ENCODE data around the gene ENSA.
"Not testable (repeated sequence)": the region's sequence is repeated elsewhere in the genome, so short reads cannot be mapped to it uniquely, and the experiment has no call there.

The ENSA gene

GRCh38 chr1:150580966-150581365, 48.4 kb downstream of the ENSA start:
- DNase-seq (ENCODE audit: low spot score), result not testable (repeated sequence)

DNA sequence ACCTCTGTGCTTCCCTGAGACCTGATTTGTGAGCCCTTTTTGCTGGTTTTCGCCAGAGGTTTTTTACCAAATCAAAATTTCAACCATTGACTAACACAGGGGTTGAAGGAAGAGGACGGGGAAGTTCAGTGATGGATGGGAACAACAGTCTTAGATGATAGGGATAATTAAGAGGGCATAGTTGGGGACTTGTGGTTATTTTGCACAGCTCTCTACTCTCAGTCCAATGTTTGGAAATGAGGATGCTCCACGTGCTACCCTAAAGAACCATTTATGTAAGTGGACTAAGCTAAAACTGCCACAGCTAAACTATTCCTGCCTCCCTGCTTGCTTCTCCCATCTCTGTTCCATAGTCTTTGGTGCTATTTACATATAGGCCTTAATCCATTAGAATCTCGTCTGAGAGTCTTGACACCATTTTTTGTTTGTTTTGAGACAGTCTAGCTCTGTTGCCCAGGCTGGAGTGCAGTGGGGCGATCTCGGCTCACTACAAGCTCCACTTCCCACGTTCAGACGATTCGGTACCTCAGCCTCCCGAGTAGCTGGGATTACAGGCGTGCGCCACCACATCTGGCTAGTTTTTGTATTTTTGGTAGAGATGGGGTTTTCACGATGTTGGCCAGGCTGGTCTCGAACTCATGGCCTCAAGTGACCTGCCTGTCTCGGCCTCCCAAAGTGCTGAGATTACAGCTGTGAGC, 49.3 kb downstream of the ENSA start:
- no peak for DNase-seq (ENCODE audit: low spot score)

- DNase-seq (ENCODE audit: low spot score), result peak; percentile 93
These were observed 50.1 kb downstream of the ENSA start, which contains the start of gene MCL1 for GRCh38 chr1:150579110-150579944. Gene MCL1 (minus strand): TSS chr1:150579610. CDS start chr1:150579530, 80 bp downstream.

DNA sequence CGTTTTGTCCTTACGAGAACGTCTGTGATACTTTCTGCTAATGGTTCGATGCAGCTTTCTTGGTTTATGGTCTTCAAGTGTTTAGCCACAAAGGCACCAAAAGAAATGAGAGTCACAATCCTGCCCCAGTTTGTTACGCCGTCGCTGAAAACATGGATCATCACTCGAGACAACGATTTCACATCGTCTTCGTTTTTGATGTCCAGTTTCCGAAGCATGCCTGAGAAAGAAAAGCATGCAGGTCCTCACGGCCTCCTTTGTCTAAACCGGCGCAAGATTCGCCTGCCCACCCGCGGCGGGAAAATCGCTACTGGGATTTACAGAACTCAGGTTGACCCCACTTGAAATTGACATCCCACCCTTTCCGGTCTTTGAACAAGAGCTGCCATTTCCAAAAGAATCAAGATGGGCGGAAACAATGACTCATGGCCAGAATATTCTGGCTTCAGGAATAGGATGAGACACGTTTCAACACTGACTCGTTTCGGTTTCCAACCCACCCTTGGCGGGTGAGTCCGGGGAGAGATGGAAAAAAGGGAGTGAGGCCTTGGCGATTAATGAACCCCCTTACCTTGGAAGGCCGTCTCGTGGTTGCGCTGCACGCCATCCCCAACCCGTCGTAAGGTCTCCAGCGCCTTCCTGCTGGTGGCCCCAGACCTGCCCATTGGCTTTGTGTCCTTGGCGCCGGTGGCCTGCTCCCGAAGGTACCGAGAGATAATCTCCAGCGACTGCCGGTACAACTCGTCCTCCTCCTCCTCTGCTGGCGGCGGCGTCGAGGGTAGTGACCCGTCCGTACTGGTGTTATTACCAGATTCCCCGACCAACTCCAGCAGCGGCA, 50.9 kb downstream of the ENSA start:
- DNase-seq (ENCODE audit: low spot score), result peak; percentile 52

- peak; percentile 38 for DNase-seq (ENCODE audit: low spot score)
These were observed 51.7 kb downstream of the ENSA start for GRCh38 chr1:150577557-150578271.

DNA sequence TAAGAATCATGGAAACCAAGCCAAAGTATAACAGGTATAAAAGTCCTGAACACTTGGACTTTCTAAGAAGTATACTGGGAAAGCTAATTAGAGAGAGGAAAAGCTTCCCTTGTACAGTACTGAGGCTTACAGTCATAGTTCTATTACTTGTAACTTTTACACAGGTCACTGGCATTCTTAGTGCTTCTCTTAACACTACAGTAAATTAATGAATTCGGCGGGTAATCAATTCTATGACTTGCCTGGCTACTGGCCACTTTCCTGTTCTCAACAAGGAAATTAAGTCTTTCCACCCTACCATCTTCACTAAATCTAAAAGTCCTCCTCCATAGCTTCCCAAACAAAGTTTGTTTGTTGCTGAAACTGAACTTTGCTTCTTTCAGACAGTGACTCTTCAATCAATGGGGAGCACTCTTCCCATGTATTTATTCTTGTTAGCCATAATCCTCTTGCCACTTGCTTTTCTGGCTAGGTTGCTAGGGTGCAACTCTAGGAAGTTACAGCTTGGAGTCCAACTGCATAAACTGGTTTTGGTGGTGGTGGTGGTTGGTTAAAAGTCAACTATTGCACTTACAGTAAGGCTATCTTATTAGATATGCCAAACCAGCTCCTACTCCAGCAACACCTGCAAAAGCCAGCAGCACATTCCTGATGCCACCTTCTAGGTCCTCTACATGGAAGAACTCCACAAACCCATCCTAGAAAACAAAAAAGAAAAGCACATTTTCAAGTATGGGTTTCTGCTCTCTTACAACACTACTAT, 52.4 kb downstream of the ENSA start:
- DNase-seq (ENCODE audit: low spot score), result no peak

DNA sequence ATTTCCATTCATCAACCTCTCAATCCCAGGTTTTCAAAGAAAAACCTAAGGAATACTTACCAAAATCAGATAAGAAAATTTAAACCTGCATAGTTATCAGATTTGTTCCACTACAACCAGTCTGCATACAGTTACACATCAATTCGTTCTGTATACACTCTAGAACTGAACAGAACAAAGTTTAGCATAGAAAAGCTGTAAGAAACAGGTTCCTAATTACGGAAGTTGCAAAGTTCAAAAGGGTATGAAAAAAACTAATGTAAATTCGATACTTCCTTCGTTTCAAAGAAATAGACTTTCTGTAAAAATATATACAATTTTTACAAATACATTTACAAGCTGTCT, 53.1 kb downstream of the ENSA start:
- no peak for DNase-seq (ENCODE audit: low spot score)

DNA sequence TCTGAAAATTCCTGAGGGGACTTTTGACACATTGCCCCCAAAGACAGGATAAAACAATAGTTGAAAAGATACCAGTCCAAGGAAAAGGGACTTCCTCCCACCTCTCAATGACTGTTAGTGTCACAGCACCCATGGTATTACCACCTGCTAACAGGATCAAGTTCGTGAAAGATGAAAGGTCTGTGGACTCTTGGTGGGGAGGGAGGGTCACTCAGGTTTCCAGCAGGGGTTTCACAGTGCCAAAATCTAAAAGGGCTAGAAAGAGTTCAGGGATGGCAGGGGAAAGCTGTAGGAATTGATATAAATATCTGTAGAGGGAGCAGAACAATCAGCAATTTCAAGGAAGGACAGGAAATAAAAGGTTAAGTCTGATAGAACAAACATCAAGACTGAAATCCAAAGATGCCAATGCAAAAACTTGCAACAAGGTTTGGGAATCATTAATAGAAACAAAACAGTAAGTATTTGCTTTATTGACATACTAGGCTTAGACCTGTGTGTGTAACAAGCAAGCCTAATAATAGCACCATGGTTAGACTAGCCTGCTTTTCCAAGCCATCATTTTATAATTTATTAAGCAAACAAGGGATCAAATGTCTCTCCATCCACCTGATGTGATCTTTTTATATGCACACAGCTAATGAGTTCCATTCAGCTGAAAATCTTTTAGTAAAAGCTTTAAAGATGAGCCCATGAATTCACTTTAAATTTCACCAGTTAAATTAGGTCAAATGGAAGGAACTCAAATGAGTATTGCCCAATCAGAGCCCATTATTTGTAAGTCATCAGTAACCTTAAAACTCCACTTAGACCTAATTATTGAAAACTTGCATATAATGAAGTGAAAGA, 53.7 kb downstream of the ENSA start:
- no peak for DNase-seq (ENCODE audit: low spot score)

DNA sequence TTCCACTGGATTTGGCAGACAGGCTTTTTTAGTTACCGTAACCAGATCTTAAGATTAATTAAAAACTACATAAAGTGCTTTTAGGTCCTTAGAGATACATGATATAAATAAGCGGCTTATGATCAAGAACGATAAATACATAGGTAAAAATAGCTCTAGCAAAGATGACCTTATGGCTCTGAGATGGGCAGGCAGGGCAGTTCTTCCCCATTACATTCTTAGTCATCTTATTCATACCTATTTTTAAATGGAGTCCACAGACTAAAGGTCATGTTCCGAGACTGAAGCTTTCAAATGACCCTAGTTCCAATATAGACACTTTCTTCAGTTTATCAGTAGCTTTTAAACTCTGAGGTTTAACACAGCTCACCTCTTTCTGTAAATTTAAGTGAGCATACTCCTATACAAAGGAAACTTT, 54.3 kb downstream of the ENSA start:
- DNase-seq (ENCODE audit: low spot score), result no peak

DNA sequence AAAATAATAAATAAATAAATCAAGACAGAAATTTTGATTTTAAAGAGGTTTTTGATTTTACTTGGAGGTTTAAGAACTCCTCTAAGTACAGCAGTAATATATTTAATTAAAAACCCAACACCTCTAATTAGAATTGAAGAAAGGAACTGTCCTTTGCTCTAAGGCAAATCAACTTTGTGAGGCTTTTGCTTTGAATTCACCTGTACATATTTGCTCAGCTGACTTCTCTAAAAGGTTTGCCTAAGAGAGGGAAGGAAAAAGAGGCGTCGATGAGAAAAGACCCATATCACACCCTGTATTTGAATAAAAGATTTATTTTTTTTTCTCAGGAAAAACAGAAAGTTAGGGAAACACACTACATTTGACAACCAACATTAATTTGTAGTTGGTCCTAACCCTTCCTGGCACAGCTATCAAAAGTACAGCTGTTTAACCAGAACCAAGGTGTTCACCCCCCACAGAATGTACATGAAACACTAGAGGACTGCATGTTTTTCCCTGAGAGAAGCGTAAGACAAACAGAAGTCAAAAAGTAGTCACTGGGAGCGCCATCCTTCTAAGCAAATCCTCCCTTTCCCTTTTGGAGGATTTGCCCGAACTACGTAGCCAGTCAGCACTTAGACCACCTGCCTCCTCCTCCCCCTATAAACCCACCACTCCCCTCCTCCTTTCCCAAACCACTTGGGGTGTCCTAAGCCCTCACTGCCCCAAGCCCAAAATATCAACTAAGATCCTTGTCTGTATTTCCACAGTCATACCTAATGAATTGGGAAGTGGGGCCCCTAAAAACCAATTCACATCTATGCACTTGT, 54.9 kb downstream of the ENSA start:
- DNase-seq (ENCODE audit: low spot score), result no peak

DNA sequence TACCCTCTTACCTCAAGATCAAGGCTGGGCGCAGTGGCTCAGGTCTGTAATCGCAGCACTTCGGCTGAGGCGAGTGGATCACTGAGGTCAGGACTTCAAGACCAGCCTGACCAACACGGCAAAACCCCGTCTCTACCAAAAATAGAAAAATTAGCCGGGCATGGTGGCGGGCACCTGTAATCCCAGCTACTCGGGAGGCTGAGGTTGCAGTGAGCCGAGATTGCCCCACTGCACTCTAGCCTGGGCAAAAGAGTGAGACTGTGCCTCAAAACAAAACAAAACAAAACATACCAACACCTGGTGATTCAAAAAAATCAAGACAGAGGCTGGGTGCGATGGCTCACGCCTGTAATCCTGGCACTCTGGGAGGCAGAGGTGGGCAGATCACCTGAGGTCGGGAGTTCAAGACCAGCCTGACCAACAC, 55.8 kb downstream of the ENSA start:
- not testable (repeated sequence) for DNase-seq (ENCODE audit: low spot score)

- no peak for DNase-seq (ENCODE audit: low spot score)
These were observed 56.3 kb downstream of the ENSA start for GRCh38 chr1:150572918-150573647.

Measured in hematopoietic multipotent progenitor cell treated with erythropoietin and hydrocortisone succinate and interleukin-3 and kit ligand, for 15 days (in vitro differentiated cells).